Esophagus squamous epithelium (tissue), 4 donors: ENCODE results near the gene ZDHHC11B.

Experiments
- POLR2A ChIP-seq, 4 donors: fragments of 450-650 bp; IDR thresholded peaks; one replicate each; pipeline ENCODE4 v1.6.1; 2017; ENCODE audit warnings: antibody characterized with exemption in 4 of 4, mild to moderate bottlenecking in 4 of 4, moderate library complexity in 3 of 4
- TF ChIP-seq, protein P1 (sequence below), 6 experiments: fragments of 450-650 bp in 4 of 6; fragments of 200-600 bp in 2 of 6; sonication (generic) in 2 of 6; IDR thresholded peaks; one replicate each; pipeline ENCODE4 v1.5.1; 2016 to 2019; ENCODE audit warnings: antibody characterized with exemption in 6 of 6, mild to moderate bottlenecking in 4 of 6, moderate library complexity in 4 of 6

DNA sequence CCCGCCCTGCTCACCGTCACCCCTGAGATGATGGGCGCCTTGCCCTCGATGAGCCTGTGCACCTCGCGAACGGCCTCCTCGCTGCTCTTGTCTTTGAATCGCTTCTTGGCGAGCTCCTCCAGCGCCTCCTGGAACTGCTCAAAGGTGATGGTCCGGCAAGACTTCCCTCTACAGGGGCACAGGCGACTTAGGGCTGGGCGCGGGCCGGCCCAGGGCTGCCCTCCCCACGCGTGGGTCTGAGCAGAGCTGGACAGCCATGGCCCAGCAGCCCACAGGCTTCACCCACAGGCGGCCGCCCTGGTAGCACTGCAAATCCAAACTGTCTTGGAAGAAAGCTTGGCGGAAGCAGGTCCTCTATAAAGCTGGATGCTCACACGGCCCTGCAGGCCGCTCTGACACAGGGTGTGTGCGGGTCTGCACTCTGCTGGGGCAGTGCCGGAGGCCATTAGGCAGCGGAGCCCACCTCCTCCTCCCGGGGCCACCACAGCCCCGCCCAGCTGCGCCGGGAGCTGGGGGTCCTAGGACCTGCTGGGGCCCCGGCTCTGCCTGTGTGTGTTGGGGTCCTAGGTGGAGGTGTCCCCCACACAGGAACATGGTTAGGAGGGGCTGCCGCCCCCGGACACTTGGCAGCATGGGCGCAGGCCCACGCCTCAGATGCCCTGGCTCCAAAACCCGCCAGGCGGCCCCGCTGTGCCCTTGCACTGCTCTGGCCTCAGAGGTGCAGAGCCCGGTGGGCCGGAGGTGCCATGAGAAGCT is 118.4 kb downstream of the ZDHHC11B start:
- TF ChIP-seq, protein P1, sequence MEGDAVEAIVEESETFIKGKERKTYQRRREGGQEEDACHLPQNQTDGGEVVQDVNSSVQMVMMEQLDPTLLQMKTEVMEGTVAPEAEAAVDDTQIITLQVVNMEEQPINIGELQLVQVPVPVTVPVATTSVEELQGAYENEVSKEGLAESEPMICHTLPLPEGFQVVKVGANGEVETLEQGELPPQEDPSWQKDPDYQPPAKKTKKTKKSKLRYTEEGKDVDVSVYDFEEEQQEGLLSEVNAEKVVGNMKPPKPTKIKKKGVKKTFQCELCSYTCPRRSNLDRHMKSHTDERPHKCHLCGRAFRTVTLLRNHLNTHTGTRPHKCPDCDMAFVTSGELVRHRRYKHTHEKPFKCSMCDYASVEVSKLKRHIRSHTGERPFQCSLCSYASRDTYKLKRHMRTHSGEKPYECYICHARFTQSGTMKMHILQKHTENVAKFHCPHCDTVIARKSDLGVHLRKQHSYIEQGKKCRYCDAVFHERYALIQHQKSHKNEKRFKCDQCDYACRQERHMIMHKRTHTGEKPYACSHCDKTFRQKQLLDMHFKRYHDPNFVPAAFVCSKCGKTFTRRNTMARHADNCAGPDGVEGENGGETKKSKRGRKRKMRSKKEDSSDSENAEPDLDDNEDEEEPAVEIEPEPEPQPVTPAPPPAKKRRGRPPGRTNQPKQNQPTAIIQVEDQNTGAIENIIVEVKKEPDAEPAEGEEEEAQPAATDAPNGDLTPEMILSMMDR (IDR thresholded peaks at IDR 0.05): no peak
- TF ChIP-seq POLR2A (IDR thresholded peaks at IDR 0.05): no peak
